ENCODE data around the gene CWF19L1. TPM values are rescaled to one million over a fixed set of nuclear protein-coding genes. Genes with fewer than 3 reads are reported as not detected.

Gene CWF19L1
- total RNA-seq, 2 experiments from 2014 or later, result 47.8 to 51.0 TPM

DNA sequence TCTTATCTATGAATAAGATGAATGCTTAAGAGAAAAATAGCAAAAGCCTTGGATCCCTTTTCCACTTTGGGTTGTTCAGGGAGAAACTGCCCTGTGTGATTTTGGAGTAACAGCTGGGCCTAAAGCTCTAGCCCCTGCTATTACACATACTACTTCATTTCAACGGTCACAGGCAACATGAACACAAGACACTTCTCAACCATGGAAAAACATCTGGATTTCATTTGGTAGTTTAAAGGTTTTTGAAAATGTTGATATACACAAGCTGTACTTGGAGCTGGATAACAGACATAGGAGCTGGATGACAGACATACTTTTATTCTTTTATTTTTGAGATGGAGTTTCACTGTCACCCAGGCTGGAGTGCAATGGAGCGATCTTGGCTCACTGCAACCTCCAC lies 35.3 kb downstream of the CWF19L1 start:
- Histone ChIP-seq H3K27ac (ENCODE audit: low read depth, low read length, poor library complexity, severe bottlenecking) (no peak overlapping the region), H3K4me3 (ENCODE audit: low read depth, low read length, poor library complexity, severe bottlenecking) (no peak overlapping the region), H2AFZ (ENCODE audit: low read length) (no peak overlapping the region), H3K4me1 (ENCODE audit: insufficient read depth, low read length, poor library complexity, severe bottlenecking) (peaks cover 27% of the 10 kb centered on the region), H3K4me2 (ENCODE audit: low read length) (no peak overlapping the region), H3K36me3 (ENCODE audit: insufficient read depth, low read length) (peaks cover 65% of the 10 kb centered on the region), H3K79me2 (ENCODE audit: insufficient read depth, low read depth, low read length) (peaks cover 22% of the 10 kb centered on the region; the same call in 1 of the 2 replicates), H4K20me1 (ENCODE audit: insufficient read depth, low read length) (no peaks in the 10 kb centered on the region; the same call in 1 of the 2 replicates), H3K9me2 (ENCODE audit: insufficient read depth, low read length) (no peaks in the 10 kb centered on the region), H3K9me3 (ENCODE audit: low read length) (no peaks in the 10 kb centered on the region)
- ChIA-PET POLR2A (interaction anchor here (1.3 kb wide), 1 partner anchor 46 kb away, joined by 4 read pairs; no protein-coding TSS in a partner anchor), CTCF (ENCODE audit: unreplicated experiment) (no interaction called here)
- BruUV-seq (replicated peaks), result no TSS peak
- intact Hi-C loops (cut with micrococcal nuclease; ENCODE audit: unreplicated experiment), result no loop called here
- TF ChIP-seq EZH2phosphoT487 (IDR thresholded peaks at IDR 0.05; ENCODE audit: borderline replicate concordance, low read depth, low read length), result no peak
- TF ChIP-seq, protein P1, sequence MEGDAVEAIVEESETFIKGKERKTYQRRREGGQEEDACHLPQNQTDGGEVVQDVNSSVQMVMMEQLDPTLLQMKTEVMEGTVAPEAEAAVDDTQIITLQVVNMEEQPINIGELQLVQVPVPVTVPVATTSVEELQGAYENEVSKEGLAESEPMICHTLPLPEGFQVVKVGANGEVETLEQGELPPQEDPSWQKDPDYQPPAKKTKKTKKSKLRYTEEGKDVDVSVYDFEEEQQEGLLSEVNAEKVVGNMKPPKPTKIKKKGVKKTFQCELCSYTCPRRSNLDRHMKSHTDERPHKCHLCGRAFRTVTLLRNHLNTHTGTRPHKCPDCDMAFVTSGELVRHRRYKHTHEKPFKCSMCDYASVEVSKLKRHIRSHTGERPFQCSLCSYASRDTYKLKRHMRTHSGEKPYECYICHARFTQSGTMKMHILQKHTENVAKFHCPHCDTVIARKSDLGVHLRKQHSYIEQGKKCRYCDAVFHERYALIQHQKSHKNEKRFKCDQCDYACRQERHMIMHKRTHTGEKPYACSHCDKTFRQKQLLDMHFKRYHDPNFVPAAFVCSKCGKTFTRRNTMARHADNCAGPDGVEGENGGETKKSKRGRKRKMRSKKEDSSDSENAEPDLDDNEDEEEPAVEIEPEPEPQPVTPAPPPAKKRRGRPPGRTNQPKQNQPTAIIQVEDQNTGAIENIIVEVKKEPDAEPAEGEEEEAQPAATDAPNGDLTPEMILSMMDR (conservative IDR thresholded peaks at IDR 0.05; ENCODE audit: low read length), result no peak
- DNase-seq (ENCODE audit: low spot score), result no peak

DNA sequence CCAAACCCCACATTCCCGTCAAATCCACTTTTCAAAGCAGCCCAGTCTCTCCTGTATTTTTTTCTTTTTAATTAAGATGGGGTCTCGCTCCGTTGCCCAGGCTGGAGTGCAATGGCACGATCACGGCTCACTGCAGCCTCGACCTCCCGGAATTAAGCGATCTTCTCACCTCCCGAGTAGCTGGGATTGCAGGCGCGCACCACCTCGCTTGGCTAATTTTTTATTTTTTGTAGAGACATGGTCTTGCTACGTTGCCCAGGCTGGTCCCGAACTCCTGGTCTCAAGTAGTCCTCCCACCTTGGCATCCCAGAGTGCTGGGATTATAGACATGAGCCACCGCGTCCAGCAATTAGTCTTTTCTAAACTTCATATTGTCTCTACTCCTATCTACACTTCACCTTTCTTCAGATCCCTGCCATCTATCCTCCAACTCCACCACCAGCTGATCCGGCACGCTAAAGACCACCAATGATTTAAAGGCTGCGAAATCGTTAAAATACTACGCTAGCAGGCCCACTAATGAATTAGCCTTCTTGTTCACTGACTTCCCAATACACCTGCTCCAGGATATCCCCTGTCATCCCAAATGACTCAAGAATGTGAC lies 37.5 kb downstream of the CWF19L1 start:
- Histone ChIP-seq H3K9me2 (ENCODE audit: insufficient read depth, low read length) (no peaks in the 10 kb centered on the region), H3K4me3 (ENCODE audit: low read depth, low read length, poor library complexity, severe bottlenecking) (peak overlapping the region; percentile 83), H3K9me3 (ENCODE audit: low read length) (no peaks in the 10 kb centered on the region), H4K20me1 (ENCODE audit: insufficient read depth, low read length) (no peaks in the 10 kb centered on the region), H3K27ac (ENCODE audit: low read depth, low read length, poor library complexity, severe bottlenecking) (peak overlapping the region; percentile 29), H3K36me3 (ENCODE audit: insufficient read depth, low read length) (peaks cover 55% of the 10 kb centered on the region), H3K79me2 (ENCODE audit: insufficient read depth, low read depth, low read length) (peaks cover 40% of the 10 kb centered on the region; the same call in 1 of the 2 replicates), H3K4me1 (ENCODE audit: insufficient read depth, low read length, poor library complexity, severe bottlenecking) (peaks cover 27% of the 10 kb centered on the region), H3K4me2 (ENCODE audit: low read length) (peak overlapping the region; percentile 75), H2AFZ (ENCODE audit: low read length) (peak overlapping the region; percentile 70)
- DNase-seq (ENCODE audit: low spot score), result no peak
- ChIA-PET POLR2A (no interaction called here), CTCF (ENCODE audit: unreplicated experiment) (no interaction called here)
- TF ChIP-seq EZH2phosphoT487 (IDR thresholded peaks at IDR 0.05; ENCODE audit: borderline replicate concordance, low read depth, low read length), result no peak
- TF ChIP-seq, protein P1 (conservative IDR thresholded peaks at IDR 0.05; ENCODE audit: low read length), result no peak
- intact Hi-C loops (cut with micrococcal nuclease; ENCODE audit: unreplicated experiment), result loop anchor here (1.0 kb wide), 1 partner anchor 45 kb away; no protein-coding TSS in a partner anchor
- BruUV-seq (replicated peaks), result TSS peak; percentile 93

DNA sequence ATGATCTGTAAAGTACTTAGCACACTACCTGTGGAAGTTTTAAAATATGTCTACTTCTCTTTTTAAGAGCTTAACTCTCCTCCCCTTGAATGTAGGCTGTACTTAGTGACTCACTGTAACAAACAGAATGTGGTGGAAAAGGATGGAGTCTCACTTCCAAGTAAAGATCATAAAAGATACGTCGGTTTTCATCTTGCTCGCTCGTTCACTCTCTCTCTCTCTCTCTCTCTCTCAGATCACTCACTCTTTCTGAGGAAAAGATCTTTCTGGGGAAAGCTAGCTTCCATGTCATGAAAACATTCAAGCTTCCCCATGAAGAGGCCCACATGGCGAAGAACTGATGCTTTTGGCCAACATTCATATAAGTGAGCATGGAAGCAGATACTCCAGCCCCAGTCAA lies 43.6 kb downstream of the CWF19L1 start:
- POLR2A ChIA-PET, result interaction anchor here (0.7 to 1.9 kb wide), 5 partner anchors 10 to 123 kb away, joined by 3 to 4 read pairs (median 3); partner anchors contain the start of gene SCD
- no TSS peak for BruUV-seq (replicated peaks)
- CTCF ChIA-PET (ENCODE audit: unreplicated experiment), result no interaction called here
- Histone ChIP-seq H3K36me3 (ENCODE audit: insufficient read depth, low read length) (peaks cover 70% of the 10 kb centered on the region), H4K20me1 (ENCODE audit: insufficient read depth, low read length) (no peaks in the 10 kb centered on the region), H3K27ac (ENCODE audit: low read depth, low read length, poor library complexity, severe bottlenecking) (no peak overlapping the region), H3K4me1 (ENCODE audit: insufficient read depth, low read length, poor library complexity, severe bottlenecking) (peaks cover 11% of the 10 kb centered on the region), H3K4me3 (ENCODE audit: low read depth, low read length, poor library complexity, severe bottlenecking) (no peak overlapping the region), H3K79me2 (ENCODE audit: insufficient read depth, low read depth, low read length) (peaks cover 35% of the 10 kb centered on the region; the same call in 1 of the 2 replicates), H2AFZ (ENCODE audit: low read length) (no peak overlapping the region), H3K4me2 (ENCODE audit: low read length) (no peak overlapping the region), H3K9me3 (ENCODE audit: low read length) (no peaks in the 10 kb centered on the region), H3K9me2 (ENCODE audit: insufficient read depth, low read length) (no peaks in the 10 kb centered on the region)
- DNase-seq (ENCODE audit: low spot score), result no peak
- intact Hi-C loops (cut with micrococcal nuclease; ENCODE audit: unreplicated experiment), result no loop called here
- no peak for TF ChIP-seq EZH2phosphoT487 (IDR thresholded peaks at IDR 0.05; ENCODE audit: borderline replicate concordance, low read depth, low read length)
